ENCODE measurements around the gene SLC37A3.
"Not testable (repeated sequence)": the region's sequence is repeated elsewhere in the genome, so short reads cannot be mapped to it uniquely, and the experiment has no call there.

SLC37A3 gene

GRCh38 chr7:140349144-140349771, 49.1 kb downstream of the SLC37A3 start:
- in situ Hi-C loops (cut with HindIII; ENCODE audit: low pct_ligation_motif_present, low sequenced_read_pairs), result no loop called here
- Histone ChIP-seq H3K27me3 (replicated peaks) (no peaks in the 10 kb centered on the region), H3K4me3 (ENCODE audit: low read depth, low read length) (no peak overlapping the region), H3K36me3 (replicated peaks) (peaks cover 54% of the 10 kb centered on the region), H3K27ac (peak overlapping the region; percentile 16)
- no peak for TF ChIP-seq CTCF (IDR thresholded peaks at IDR 0.05; ENCODE audit: low read depth, low read length, missing control alignments)
- peak; percentile 12 for DNase-seq

DNA sequence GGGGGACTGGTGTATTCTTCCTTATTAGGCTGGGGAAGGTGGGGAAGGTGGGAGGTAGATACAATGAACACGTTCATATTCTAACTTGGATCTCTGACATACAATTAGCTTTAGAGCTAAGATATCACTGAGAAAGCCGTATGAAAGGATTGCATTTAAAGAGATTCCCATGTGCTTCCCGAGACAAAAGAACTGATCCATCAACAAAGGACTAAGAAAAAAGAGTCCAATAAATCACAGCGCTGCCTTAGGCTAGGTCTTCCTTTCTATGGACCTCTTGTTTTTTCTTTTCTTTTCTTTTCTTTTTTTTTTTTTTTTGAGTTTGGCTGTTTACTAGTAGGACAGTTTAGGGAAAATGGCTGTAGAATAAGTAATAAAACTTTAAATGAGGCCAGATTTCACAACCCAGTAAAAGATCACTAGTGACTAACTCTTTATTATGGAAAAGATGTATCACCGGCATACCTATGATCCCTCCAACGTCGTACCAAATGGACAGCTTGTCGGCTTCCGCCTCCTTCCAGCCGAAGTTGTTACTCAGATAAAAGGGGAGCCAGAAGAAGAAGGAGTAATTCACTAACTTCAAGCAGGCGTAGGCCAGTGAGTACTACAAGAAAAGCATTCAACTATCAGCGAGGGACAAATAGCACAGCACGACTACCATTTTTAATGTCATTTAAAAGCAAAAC, 50.0 kb downstream of the SLC37A3 start:
- H3K27me3 ChIP-seq (replicated peaks), result no peaks in the 10 kb centered on the region
- DNase-seq, result no peak
- in situ Hi-C loops (cut with HindIII; ENCODE audit: low pct_ligation_motif_present, low sequenced_read_pairs), result no loop called here
- H3K27ac ChIP-seq, result no peak overlapping the region
- no peak overlapping the region for H3K4me3 ChIP-seq (ENCODE audit: low read depth, low read length)
- H3K36me3 ChIP-seq (replicated peaks), result peaks cover 53% of the 10 kb centered on the region
- no peak for TF ChIP-seq CTCF (IDR thresholded peaks at IDR 0.05; ENCODE audit: low read depth, low read length, missing control alignments)

DNA sequence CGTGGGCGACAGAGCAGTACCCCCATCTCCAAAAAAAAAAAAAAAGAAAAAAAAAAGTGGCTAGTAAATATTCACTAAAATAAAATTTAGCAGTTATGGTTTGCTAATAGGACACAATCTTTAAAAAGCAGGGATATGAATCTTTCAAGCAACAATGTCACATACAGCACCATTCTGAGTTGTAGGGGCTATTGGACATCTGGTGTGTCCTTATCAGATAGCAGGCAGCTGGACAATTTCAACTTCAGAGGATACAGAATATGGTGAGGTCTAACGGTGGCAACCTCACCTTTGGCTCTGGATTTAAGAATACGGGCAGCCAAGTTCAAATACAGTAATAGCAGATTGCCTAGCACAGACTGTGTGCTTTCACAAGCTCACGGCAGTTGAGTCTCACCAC, 51.1 kb downstream of the SLC37A3 start:
- no peak for DNase-seq
- in situ Hi-C loops (cut with HindIII; ENCODE audit: low pct_ligation_motif_present, low sequenced_read_pairs), result no loop called here

DNA sequence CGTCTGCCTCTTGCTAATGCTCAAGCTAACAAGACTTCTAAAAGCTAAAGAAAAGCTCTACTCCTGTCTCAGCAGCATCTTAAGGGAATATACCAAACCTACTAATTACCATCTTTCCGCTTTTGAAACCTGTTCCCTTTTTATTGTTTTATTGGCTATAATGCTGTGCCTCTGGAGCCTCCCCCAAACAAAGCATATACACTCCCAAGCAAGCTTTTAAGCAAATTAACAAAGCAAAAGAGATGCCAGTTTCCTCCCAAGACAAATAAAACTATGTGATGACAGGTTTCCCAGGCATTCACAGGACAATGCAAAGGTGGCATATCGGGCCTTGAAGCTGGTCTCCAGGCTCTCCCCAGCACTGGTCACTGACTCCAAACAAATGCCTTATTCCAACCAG, 52.9 kb downstream of the SLC37A3 start:
- no peak overlapping the region for H3K27ac ChIP-seq
- H3K4me3 ChIP-seq (ENCODE audit: low read depth, low read length), result no peak overlapping the region
- H3K36me3 ChIP-seq (replicated peaks), result peaks cover 54% of the 10 kb centered on the region
- DNase-seq, result no peak
- H3K27me3 ChIP-seq (replicated peaks), result no peaks in the 10 kb centered on the region
- TF ChIP-seq CTCF (IDR thresholded peaks at IDR 0.05; ENCODE audit: low read depth, low read length, missing control alignments), result no peak
- in situ Hi-C loops (cut with HindIII; ENCODE audit: low pct_ligation_motif_present, low sequenced_read_pairs), result no loop called here

More for the DNA sequence above, 51.1 kb downstream of the SLC37A3 start:
- H3K27ac ChIP-seq, result no peak overlapping the region
- H3K36me3 ChIP-seq (replicated peaks), result peaks cover 54% of the 10 kb centered on the region
- H3K27me3 ChIP-seq (replicated peaks), result no peaks in the 10 kb centered on the region
- TF ChIP-seq CTCF (IDR thresholded peaks at IDR 0.05; ENCODE audit: low read depth, low read length, missing control alignments), result no peak
- no peak overlapping the region for H3K4me3 ChIP-seq (ENCODE audit: low read depth, low read length)

GRCh38 chr7:140342727-140343514, 55.4 kb downstream of the SLC37A3 start:
- Histone ChIP-seq H3K36me3 (replicated peaks) (peaks cover 41% of the 10 kb centered on the region), H3K4me3 (ENCODE audit: low read depth, low read length) (no peak overlapping the region), H3K27ac (peak overlapping the region; percentile 43), H3K27me3 (replicated peaks) (no peaks in the 10 kb centered on the region)
- in situ Hi-C loops (cut with HindIII; ENCODE audit: low pct_ligation_motif_present, low sequenced_read_pairs), result no loop called here
- peak; percentile 68 for TF ChIP-seq CTCF (IDR thresholded peaks at IDR 0.05; ENCODE audit: low read depth, low read length, missing control alignments)
- peak; percentile 33 for DNase-seq

GRCh38 chr7:140338959-140339358, 59.4 kb downstream of the SLC37A3 start:
- H3K27ac ChIP-seq; H3K27me3 ChIP-seq (replicated peaks); H3K4me3 ChIP-seq (ENCODE audit: low read depth, low read length); in situ Hi-C loops (cut with HindIII; ENCODE audit: low pct_ligation_motif_present, low sequenced_read_pairs); DNase-seq: not testable (repeated sequence)
- H3K36me3 ChIP-seq (replicated peaks), result peaks cover 49% of the 10 kb centered on the region

All from brain microvascular endothelial cell (primary cell).